Stomach (tissue), 9 donors: ENCODE results near the gene TAP2. TPM values are rescaled to one million over a fixed set of nuclear protein-coding genes. Genes with fewer than 3 reads are reported as not detected.
"Not testable (repeated sequence)": the region's sequence is repeated elsewhere in the genome, so short reads cannot be mapped to it uniquely, and the experiment has no call there.

ENCODE experiments used
- DNase-seq, 2 donors: peaks; one replicate each; pipeline versions ENCODE4 v3.0.0 to v3.0.0-alpha.2; 2013 to 2019
- H3K27ac ChIP-seq, 5 donors: fragments of 200-600 bp in 4 of 5; sonication (generic) in 4 of 5; one replicate each; pipeline ENCODE4 v1.5.1; 2013 to 2019; ENCODE audit warnings: mild to moderate bottlenecking in 1 of 5, moderate library complexity in 1 of 5
- H3K27me3 ChIP-seq, 3 donors: fragments of 200-600 bp; sonication (generic); one replicate each; pipeline ENCODE4 v1.5.1; 2017 to 2019; ENCODE audit warnings: mixed run types in 1 of 3
- H3K36me3 ChIP-seq, 4 donors: fragments of 200-600 bp; sonication (generic); 1 replicate in 3 of 4; 2 replicates in 1 of 4; pipeline ENCODE4 v1.5.1; 2016 to 2019
- H3K4me1 ChIP-seq, 4 donors: fragments of 200-600 bp; sonication (generic); one replicate each; pipeline ENCODE4 v1.5.1; 2016 to 2019
- H3K4me3 ChIP-seq, 4 donors: fragments of 200-600 bp; sonication (generic) in 3 of 4; one replicate each; pipeline ENCODE4 v1.5.1; 2016 to 2019; ENCODE audit warnings: mild to moderate bottlenecking in 1 of 4
- H3K9me3 ChIP-seq, 4 donors: fragments of 200-600 bp; sonication (generic); one replicate each; pipeline ENCODE4 v1.5.1; 2016 to 2019
- CTCF ChIP-seq, 7 experiments: fragments of 450-650 bp in 4 of 7; fragments of 200-600 bp in 3 of 7; sonication (generic) in 3 of 7; IDR thresholded peaks; one replicate each; pipeline ENCODE4 v1.5.1; 2016 to 2019; ENCODE audit warnings: antibody characterized with exemption in 7 of 7, control low read depth in 2 of 7, mild to moderate bottlenecking in 1 of 7
- EP300 ChIP-seq: sonication (generic); formaldehyde crosslinking; IDR thresholded peaks from one replicate; pipeline ENCODE4 v1.6.1; 2017; ENCODE audit warnings: antibody characterized with exemption
- POLR2A ChIP-seq, 4 donors: fragments of 450-650 bp; IDR thresholded peaks; one replicate each; pipeline ENCODE4 v1.6.1; 2016; ENCODE audit warnings: antibody characterized with exemption in 4 of 4, control low read depth in 2 of 4, mild to moderate bottlenecking in 1 of 4, moderate library complexity in 1 of 4
- POLR2AphosphoS5 ChIP-seq, 3 donors: sonication (generic); formaldehyde crosslinking; IDR thresholded peaks; one replicate each; pipeline ENCODE4 v1.6.1; 2016; ENCODE audit warnings: antibody characterized with exemption in 3 of 3
- WGBS, 5 donors: extraction: QIAGEN DNeasy Blood & Tissue Kit in 3 of 5; methylation state at CpG; one replicate each; pipeline versions ENCODE4 v1.1.5 to v1.1.7; 2013 to 2018; 5-methylcytosine and 5-hydroxymethylcytosine counted together
- intact Hi-C: fragments of 100-400 bp; cut with DNase I; formaldehyde crosslinking; loops from one replicate; pipeline ENCODE4 v1.15.1; 2023; ENCODE audit warnings: low total_unique reads
- polyA plus RNA-seq, 3 donors: library from polyadenylated mRNA; stranded (reverse); fragments of 200-250 nt; gene quantifications; one replicate each; pipeline ENCODE4 v1.2.3, GENCODE V29; 2013
- total RNA-seq, 5 donors: library from RNA; depleted of rRNA; stranded (reverse); fragments of >200 nt; gene quantifications; one replicate each; pipeline versions ENCODE4 v1.1.0 to v1.2.3, GENCODE V29; 2014 to 2016
- donor health status: healthy with polysubstance abuse.
- donor health status: Bipolar disorder and iron deficiency.
- donor health status: healthy.

The TAP2 gene
- total and polyA plus RNA-seq, 8 donors, result 1.2 to 449 (median 11.4) TPM

GRCh38 chr6:32815115-32815514, 23.4 kb downstream of the TAP2 start:
- H3K36me3 ChIP-seq, result no peaks in the 10 kb centered on the region
- intact Hi-C loops, result no loop called here
- peak in 1 of 2 donors; percentile 39 for DNase-seq
- H3K27me3 ChIP-seq, result peaks cover 0 to 9% (median 0%) of the 10 kb centered on the region in 3 donors
- WGBS, 5 donors, result 75 to 80% (median 79%) methylated on average over 5 of the region's 5 CpGs
- no peak for TF ChIP-seq CTCF (IDR thresholded peaks at IDR 0.05)
- TF ChIP-seq EP300, result no peak
- TF ChIP-seq POLR2AphosphoS5 (IDR thresholded peaks at IDR 0.05), result no peak
- no peak for TF ChIP-seq POLR2A (IDR thresholded peaks at IDR 0.05)
- peak overlapping the region in 1 of 5 donors; percentile 45 for H3K27ac ChIP-seq
- no peaks in the 10 kb centered on the region for H3K4me1 ChIP-seq
- no peak overlapping the region for H3K4me3 ChIP-seq
- H3K9me3 ChIP-seq, result no peaks in the 10 kb centered on the region

DNA sequence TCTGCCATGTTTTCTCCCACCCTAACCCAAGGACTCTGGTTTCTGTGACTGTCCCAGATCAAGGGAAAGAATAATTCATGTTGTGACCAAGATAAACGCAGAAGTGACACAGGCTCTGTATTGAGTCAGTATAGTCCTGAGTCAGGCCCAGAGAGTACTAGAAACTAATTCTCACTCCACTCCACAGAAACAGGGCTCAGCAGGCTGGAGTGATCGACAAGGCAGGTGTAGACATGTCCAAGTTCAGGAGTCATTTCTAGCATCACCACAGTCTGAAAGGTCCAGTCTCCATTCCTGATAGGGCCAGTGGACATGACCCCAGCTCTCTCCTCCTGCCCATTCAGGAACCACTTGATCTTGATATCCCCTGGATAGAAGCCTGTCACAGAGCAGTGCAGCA, 24.4 kb downstream of the TAP2 start:
- TF ChIP-seq EP300 (no peak), POLR2A (IDR thresholded peaks at IDR 0.05) (no peak), POLR2AphosphoS5 (IDR thresholded peaks at IDR 0.05) (no peak), CTCF (IDR thresholded peaks at IDR 0.05) (no peak)
- Histone ChIP-seq H3K36me3 (no peaks in the 10 kb centered on the region), H3K4me3 (no peak overlapping the region), H3K4me1 (no peaks in the 10 kb centered on the region), H3K9me3 (no peaks in the 10 kb centered on the region), H3K27me3 (peaks cover 0 to 9% (median 0%) of the 10 kb centered on the region in 3 donors), H3K27ac (no peak overlapping the region)
- intact Hi-C loops, result no loop called here
- WGBS, 5 donors, result 68 to 92% (median 89%) methylated on average over 2 of the region's 2 CpGs
- no peak for DNase-seq

GRCh38 chr6:32809171-32809570, 29.4 kb downstream of the TAP2 start:
- Histone ChIP-seq H3K27me3 (peaks cover 0 to 26% (median 7%) of the 10 kb centered on the region in 3 donors), H3K9me3 (no peaks in the 10 kb centered on the region), H3K4me1 (no peaks in the 10 kb centered on the region), H3K36me3 (no peaks in the 10 kb centered on the region), H3K4me3 (no peak overlapping the region), H3K27ac (no peak overlapping the region)
- WGBS, 5 donors, result 0 to 51% (median 33%) methylated on average over 1 of the region's 1 CpG
- TF ChIP-seq POLR2A (IDR thresholded peaks at IDR 0.05) (no peak), CTCF (IDR thresholded peaks at IDR 0.05) (no peak), POLR2AphosphoS5 (IDR thresholded peaks at IDR 0.05) (no peak), EP300 (no peak)
- no peak for DNase-seq
- intact Hi-C loops, result no loop called here

DNA sequence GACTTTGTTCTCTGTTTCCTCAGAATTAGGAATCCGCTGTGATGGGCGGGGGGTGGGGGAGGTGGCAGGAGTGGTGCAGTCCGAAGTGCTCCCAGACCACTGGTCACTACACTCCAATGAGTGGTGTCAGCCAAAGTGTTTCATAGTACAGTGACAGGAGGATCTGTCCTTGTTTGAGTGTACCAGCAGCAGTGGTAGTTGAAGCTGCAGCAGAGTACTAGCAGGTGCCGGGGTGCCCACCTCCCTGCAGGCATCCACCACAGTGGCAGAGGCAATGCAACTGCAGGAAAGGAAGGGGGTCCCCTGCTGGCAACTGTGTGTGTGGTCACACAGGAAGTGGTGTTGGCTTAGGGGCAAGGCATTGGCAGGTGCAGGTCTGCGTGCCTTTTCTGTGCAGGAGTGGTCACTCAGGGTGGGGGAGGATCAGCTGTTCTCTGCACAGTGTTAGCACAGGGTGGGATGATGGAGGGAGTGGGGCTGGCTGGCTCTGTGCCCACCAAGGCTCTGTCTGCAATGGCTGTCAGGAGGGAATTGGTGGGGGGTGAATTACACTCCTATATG, 31.4 kb downstream of the TAP2 start:
- no peak for DNase-seq
- TF ChIP-seq EP300 (no peak), POLR2A (IDR thresholded peaks at IDR 0.05) (no peak), POLR2AphosphoS5 (IDR thresholded peaks at IDR 0.05) (no peak), CTCF (IDR thresholded peaks at IDR 0.05) (no peak)
- intact Hi-C loops, result no loop called here
- WGBS, 5 donors, result 73 to 89% (median 75%) methylated on average over 3 to 5 of the region's 5 CpGs
- no peak overlapping the region for H3K27ac ChIP-seq
- H3K4me1 ChIP-seq, result no peaks in the 10 kb centered on the region
- no peaks in the 10 kb centered on the region for H3K9me3 ChIP-seq
- H3K27me3 ChIP-seq, result peaks cover 0 to 30% (median 7%) of the 10 kb centered on the region in 3 donors
- H3K4me3 ChIP-seq, result no peak overlapping the region
- no peaks in the 10 kb centered on the region for H3K36me3 ChIP-seq

DNA sequence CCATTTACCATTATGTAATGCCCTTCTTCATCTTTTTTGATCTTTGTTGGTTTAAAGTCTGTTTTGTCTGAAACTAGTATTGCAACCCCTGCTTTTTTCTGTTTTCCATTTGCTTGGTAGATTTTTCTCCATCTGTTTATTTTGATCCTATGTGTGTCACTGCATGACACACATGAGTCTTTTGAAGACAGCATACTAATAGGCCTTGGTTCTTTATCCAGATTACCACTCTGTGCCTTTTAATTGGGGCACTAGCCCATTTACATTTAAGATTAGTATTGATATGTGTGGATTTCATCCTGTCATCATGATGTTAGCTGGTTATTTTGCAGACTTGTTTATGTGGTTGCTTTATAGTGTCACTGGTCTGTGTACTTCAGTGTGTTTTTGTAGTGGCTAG, 33.1 kb downstream of the TAP2 start:
- intact Hi-C loops, result not testable (repeated sequence)
- H3K27me3 ChIP-seq, result peaks cover 0 to 44% (median 7%) of the 10 kb centered on the region in 3 donors

More for the DNA sequence above, 33.1 kb downstream of the TAP2 start:
- H3K36me3 ChIP-seq, H3K4me3 ChIP-seq, H3K4me1 ChIP-seq, DNase-seq, H3K27ac ChIP-seq, H3K9me3 ChIP-seq: not testable (repeated sequence)
